Stomach smooth muscle (tissue), 2 donors: Measurements from ENCODE around the gene ZSCAN10.

ENCODE experiments used
- H3K27ac ChIP-seq: one replicate; pipeline ENCODE4 v1.7.0; 2013; ENCODE audit warnings: mild to moderate bottlenecking, low read length, inconsistent platforms
- H3K27me3 ChIP-seq, 2 donors: one replicate each; pipeline ENCODE4 v1.7.0; 2013; ENCODE audit warnings: low read length in 2 of 2; ENCODE audit not compliant: insufficient read depth in 2 of 2, control insufficient read depth in 1 of 2
- H3K36me3 ChIP-seq, 2 donors: one replicate each; pipeline ENCODE4 v1.7.0; 2013; ENCODE audit warnings: low read length in 2 of 2; ENCODE audit not compliant: control insufficient read depth in 2 of 2, insufficient read depth in 2 of 2
- H3K4me1 ChIP-seq: one replicate; pipeline ENCODE4 v1.7.0; 2013; ENCODE audit warnings: low read length; ENCODE audit not compliant: control insufficient read depth, insufficient read depth
- H3K4me3 ChIP-seq, 2 donors: one replicate each; pipeline ENCODE4 v1.7.0; 2013; ENCODE audit warnings: low read length in 2 of 2
- H3K9ac ChIP-seq, 2 donors: one replicate each; pipeline ENCODE4 v1.7.0; 2013; ENCODE audit warnings: low read length in 2 of 2, mild to moderate bottlenecking in 1 of 2
- H3K9me3 ChIP-seq, 2 donors: one replicate each; pipeline ENCODE4 v1.7.0; 2013; ENCODE audit warnings: low read length in 2 of 2; ENCODE audit not compliant: control insufficient read depth in 2 of 2
- donor health status: healthy.
- donor health status: Pancreatic carcinoma.

Gene ZSCAN10

GRCh38 chr16:3098459-3099394 lies at the start of gene ZSCAN10:
Gene ZSCAN10, minus strand, starts transcription at chr16:3099294. Its CDS starts 6,357 bp downstream, at chr16:3092937.
- peaks cover 23% of the 10 kb centered on the region in 2 donors for H3K27me3 ChIP-seq
- no peaks in the 10 kb centered on the region for H3K36me3 ChIP-seq
- no peak within 1 kb of the TSS for H3K9ac ChIP-seq
- H3K27ac ChIP-seq, result no peak within 1 kb of the TSS
- peak within 1 kb of the TSS in 1 of 2 donors; percentile 44 for H3K4me3 ChIP-seq
- no peaks in the 10 kb centered on the region for H3K9me3 ChIP-seq
- peaks cover 6% of the 10 kb centered on the region for H3K4me1 ChIP-seq

- Histone ChIP-seq H3K27me3 (no peaks in the 10 kb centered on the region), H3K27ac (peak overlapping the region; percentile 74), H3K9ac (no peak overlapping the region), H3K4me1 (peaks cover 21% of the 10 kb centered on the region), H3K9me3 (no peaks in the 10 kb centered on the region), H3K4me3 (no peak overlapping the region), H3K36me3 (no peaks in the 10 kb centered on the region)
Measured at GRCh38 chr16:3148256-3149192, 49.4 kb upstream of the ZSCAN10 start.

- no peak overlapping the region for H3K9ac ChIP-seq
- peaks cover 0 to 2% of the 10 kb centered on the region in 2 donors for H3K36me3 ChIP-seq
- H3K9me3 ChIP-seq, result no peaks in the 10 kb centered on the region
- no peak overlapping the region for H3K4me3 ChIP-seq
- H3K27ac ChIP-seq, result no peak overlapping the region
- H3K27me3 ChIP-seq, result no peaks in the 10 kb centered on the region
- peaks cover 21% of the 10 kb centered on the region for H3K4me1 ChIP-seq
Measured at GRCh38 chr16:3147757-3148104, 48.6 kb upstream of the ZSCAN10 start.

- Histone ChIP-seq H3K4me1 (peaks cover 19% of the 10 kb centered on the region), H3K9ac (no peak overlapping the region), H3K36me3 (peaks cover under 1 to 7% of the 10 kb centered on the region in 2 donors), H3K9me3 (no peaks in the 10 kb centered on the region), H3K4me3 (no peak overlapping the region), H3K27ac (no peak overlapping the region), H3K27me3 (no peaks in the 10 kb centered on the region)
Measured at GRCh38 chr16:3147046-3147756, 48.1 kb upstream of the ZSCAN10 start.

- H3K36me3 ChIP-seq, result peaks cover 8 to 16% of the 10 kb centered on the region in 2 donors
- no peaks in the 10 kb centered on the region for H3K9me3 ChIP-seq
- H3K4me3 ChIP-seq, result no peak overlapping the region
- H3K4me1 ChIP-seq, result peaks cover 13% of the 10 kb centered on the region
- no peaks in the 10 kb centered on the region for H3K27me3 ChIP-seq
- H3K9ac ChIP-seq, result no peak overlapping the region
- H3K27ac ChIP-seq, result no peak overlapping the region
Measured at GRCh38 chr16:3145660-3146059, 46.6 kb upstream of the ZSCAN10 start.

- Histone ChIP-seq H3K27ac (no peak overlapping the region), H3K9ac (no peak overlapping the region), H3K27me3 (no peaks in the 10 kb centered on the region), H3K4me1 (peaks cover 12% of the 10 kb centered on the region), H3K36me3 (peaks cover 8 to 16% of the 10 kb centered on the region in 2 donors), H3K9me3 (no peaks in the 10 kb centered on the region), H3K4me3 (no peak overlapping the region)
Measured at GRCh38 chr16:3145151-3145550, 46.1 kb upstream of the ZSCAN10 start.

GRCh38 chr16:3144321-3144983 lies 45.4 kb upstream of the ZSCAN10 start:
- H3K9ac ChIP-seq, result no peak overlapping the region
- H3K9me3 ChIP-seq, result no peaks in the 10 kb centered on the region
- peaks cover 8 to 16% of the 10 kb centered on the region in 2 donors for H3K36me3 ChIP-seq
- no peak overlapping the region for H3K4me3 ChIP-seq
- no peak overlapping the region for H3K27ac ChIP-seq
- peaks cover 5% of the 10 kb centered on the region for H3K4me1 ChIP-seq
- no peaks in the 10 kb centered on the region for H3K27me3 ChIP-seq

GRCh38 chr16:3143598-3144320 lies 44.7 kb upstream of the ZSCAN10 start:
- H3K36me3 ChIP-seq, result peaks cover 15 to 20% of the 10 kb centered on the region in 2 donors
- no peaks in the 10 kb centered on the region for H3K4me1 ChIP-seq
- H3K27ac ChIP-seq, result no peak overlapping the region
- no peaks in the 10 kb centered on the region for H3K27me3 ChIP-seq
- H3K4me3 ChIP-seq, result no peak overlapping the region
- no peaks in the 10 kb centered on the region for H3K9me3 ChIP-seq
- H3K9ac ChIP-seq, result no peak overlapping the region

GRCh38 chr16:3143189-3143588 lies 44.1 kb upstream of the ZSCAN10 start:
- Histone ChIP-seq H3K9ac (no peak overlapping the region), H3K27me3 (no peaks in the 10 kb centered on the region), H3K9me3 (no peaks in the 10 kb centered on the region), H3K27ac (no peak overlapping the region), H3K36me3 (peaks cover 20% of the 10 kb centered on the region in 2 donors), H3K4me1 (no peaks in the 10 kb centered on the region), H3K4me3 (no peak overlapping the region)
